Psoas muscle (tissue), 8 donors: Measurements from ENCODE around the gene ZNF695. TPM values are rescaled to one million over a fixed set of nuclear protein-coding genes. Genes with fewer than 3 reads are reported as not detected.
"Not testable (repeated sequence)": the region's sequence is repeated elsewhere in the genome, so short reads cannot be mapped to it uniquely, and the experiment has no call there.

Source experiments
- ATAC-seq, 4 donors: fragments of 200-7000 bp; cut with Tn5 transposase; one replicate each; pipeline ENCODE4 v1.9.1; 2020; ENCODE audit warnings: moderate library complexity in 3 of 4, mild to moderate bottlenecking in 2 of 4
- DNase-seq, 2 donors: peaks; one replicate each; pipeline ENCODE4 v3.0.0-alpha.2; 2020
- H3K27ac ChIP-seq: fragments of 200-600 bp; one replicate; pipeline ENCODE4 v1.8.0; 2022
- H3K27me3 ChIP-seq, 3 donors: fragments of 200-600 bp in 1 of 3; one replicate each; pipeline versions ENCODE4 v1.6.1 to v1.8.0; 2013 to 2022; ENCODE audit warnings: low read length in 2 of 3, mild to moderate bottlenecking in 2 of 3, moderate library complexity in 1 of 3; ENCODE audit not compliant: insufficient read depth in 3 of 3
- H3K36me3 ChIP-seq, 2 donors: fragments of 200-600 bp in 1 of 2; one replicate each; pipeline versions ENCODE4 v1.6.1 to v1.8.0; 2013 to 2022; ENCODE audit warnings: low read depth in 1 of 2, mild to moderate bottlenecking in 1 of 2, moderate library complexity in 1 of 2; ENCODE audit not compliant: insufficient read depth in 1 of 2
- H3K4me1 ChIP-seq: fragments of 200-600 bp; one replicate; pipeline ENCODE4 v1.8.0; 2022
- H3K4me3 ChIP-seq: fragments of 200-600 bp; one replicate; pipeline ENCODE4 v1.8.0; 2022; ENCODE audit warnings: mild to moderate bottlenecking
- H3K9me3 ChIP-seq: fragments of 200-600 bp; one replicate; pipeline ENCODE4 v1.8.0; 2022
- WGBS, 3 donors: extraction: QIAGEN DNeasy Blood & Tissue Kit; methylation state at CpG; one replicate each; pipeline versions ENCODE4 v1.1.6 to v1.1.7; 2013; 5-methylcytosine and 5-hydroxymethylcytosine counted together
- intact Hi-C, 2 donors: fragments of 100-400 bp; cut with DNase I; formaldehyde crosslinking; loops; one replicate each; pipeline versions ENCODE4 v1.11.0 to v1.14.2; 2022
- polyA plus RNA-seq, 3 donors: library from polyadenylated mRNA; stranded (reverse); fragments of 200-250 nt; gene quantifications; one replicate each; pipeline ENCODE4 v1.2.3, GENCODE V29; 2013
- total RNA-seq, 4 donors: library from RNA; stranded (reverse); fragmentation: NEBNext Ultra II Directional in 2 of 4; extraction: Animal tissue kit (Norgen Biotek cat#: 25700) in 2 of 4; gene quantifications; one replicate each; pipeline versions ENCODE4 v1.2.1 to v1.2.4, GENCODE V29; 2021 to 2023
- TF ChIP-seq, protein P1 (sequence below): fragments of 200-600 bp; IDR thresholded peaks from one replicate; pipeline ENCODE4 v1.8.0; 2022; ENCODE audit warnings: antibody characterized with exemption
- donor health status: healthy with polysubstance abuse.
- donor health status: DM: no; HTN: no; CAD: no; lungs with moderate emphysema.
- donor health status: Bipolar disorder and iron deficiency.
- donor health status: healthy.
- donor health status: DM: yes; HTN: yes; CAD: no.
- donor health status: DM: no; HTN: no; CAD: no.
- donor health status: DM: no; HTN: no; CAD: no.
- donor health status: DM: yes; HTN: yes; CAD: no.

The ZNF695 gene
- total and polyA plus RNA-seq, 7 donors = 0.03 TPM; not detected in 6

GRCh38 chr1:247013391-247013790 lies 5.5 kb upstream of the ZNF695 start:
- TF ChIP-seq, protein P1, sequence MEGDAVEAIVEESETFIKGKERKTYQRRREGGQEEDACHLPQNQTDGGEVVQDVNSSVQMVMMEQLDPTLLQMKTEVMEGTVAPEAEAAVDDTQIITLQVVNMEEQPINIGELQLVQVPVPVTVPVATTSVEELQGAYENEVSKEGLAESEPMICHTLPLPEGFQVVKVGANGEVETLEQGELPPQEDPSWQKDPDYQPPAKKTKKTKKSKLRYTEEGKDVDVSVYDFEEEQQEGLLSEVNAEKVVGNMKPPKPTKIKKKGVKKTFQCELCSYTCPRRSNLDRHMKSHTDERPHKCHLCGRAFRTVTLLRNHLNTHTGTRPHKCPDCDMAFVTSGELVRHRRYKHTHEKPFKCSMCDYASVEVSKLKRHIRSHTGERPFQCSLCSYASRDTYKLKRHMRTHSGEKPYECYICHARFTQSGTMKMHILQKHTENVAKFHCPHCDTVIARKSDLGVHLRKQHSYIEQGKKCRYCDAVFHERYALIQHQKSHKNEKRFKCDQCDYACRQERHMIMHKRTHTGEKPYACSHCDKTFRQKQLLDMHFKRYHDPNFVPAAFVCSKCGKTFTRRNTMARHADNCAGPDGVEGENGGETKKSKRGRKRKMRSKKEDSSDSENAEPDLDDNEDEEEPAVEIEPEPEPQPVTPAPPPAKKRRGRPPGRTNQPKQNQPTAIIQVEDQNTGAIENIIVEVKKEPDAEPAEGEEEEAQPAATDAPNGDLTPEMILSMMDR = no peak
- no peak overlapping the region for H3K27ac ChIP-seq
- ATAC-seq = no peak
- no peak overlapping the region for H3K4me3 ChIP-seq
- WGBS, 3 donors = 86 to 90% (median 89%) methylated on average over 6 of the region's 6 CpGs
- H3K9me3 ChIP-seq = peaks cover 13% of the 10 kb centered on the region
- no peaks in the 10 kb centered on the region for H3K4me1 ChIP-seq
- peaks cover 0 to 2% (median 0%) of the 10 kb centered on the region in 3 donors for H3K27me3 ChIP-seq
- H3K36me3 ChIP-seq = no peaks in the 10 kb centered on the region
- no peak for DNase-seq
- intact Hi-C loops = no loop called here

- no peak for DNase-seq
- intact Hi-C loops = no loop called here
- H3K36me3 ChIP-seq = no peaks in the 10 kb centered on the region
- H3K27me3 ChIP-seq = peaks cover 0 to 35% (median 12%) of the 10 kb centered on the region in 3 donors
- peaks cover 12% of the 10 kb centered on the region for H3K9me3 ChIP-seq
- no peak overlapping the region for H3K4me3 ChIP-seq
- 83 to 85% (median 84%) methylated on average over 13 of the region's 13 CpGs for WGBS, 3 donors
- H3K27ac ChIP-seq = no peak overlapping the region
- TF ChIP-seq, protein P1 = no peak
- ATAC-seq = no peak
- no peaks in the 10 kb centered on the region for H3K4me1 ChIP-seq
Observed at GRCh38 chr1:247008406-247008799, 546 bp upstream of the ZNF695 start.

DNA sequence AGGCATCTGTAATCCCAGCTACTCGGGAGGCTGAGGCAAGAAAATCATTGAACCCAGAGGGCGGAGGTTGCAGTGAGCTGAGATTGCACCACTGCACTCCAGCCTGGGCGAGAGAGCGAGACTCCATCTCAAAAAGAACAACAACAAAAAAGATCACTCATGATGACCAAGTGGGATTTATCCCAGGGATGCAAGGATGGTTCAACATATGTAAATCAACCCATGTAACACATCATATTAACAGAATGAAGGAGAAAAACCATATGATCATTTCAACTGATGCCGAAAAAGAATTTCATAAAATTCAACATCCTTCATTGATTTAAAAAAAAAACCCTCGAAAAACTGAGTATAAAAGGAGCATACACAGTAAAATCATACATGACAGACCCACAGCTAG lies 3.8 kb downstream of the ZNF695 start:
- Histone ChIP-seq H3K9me3 (peaks cover 11% of the 10 kb centered on the region), H3K27me3 (peaks cover 0 to 37% (median 12%) of the 10 kb centered on the region in 3 donors)
- 97 to 98% (median 97%) methylated on average over 6 of the region's 6 CpGs for WGBS, 3 donors
- H3K27ac ChIP-seq, H3K36me3 ChIP-seq, H3K4me3 ChIP-seq, ATAC-seq, DNase-seq, H3K4me1 ChIP-seq, intact Hi-C loops: not testable (repeated sequence)

- Histone ChIP-seq H3K27ac (no peak overlapping the region), H3K36me3 (no peaks in the 10 kb centered on the region), H3K27me3 (no peaks in the 10 kb centered on the region), H3K9me3 (peaks cover 65% of the 10 kb centered on the region), H3K4me1 (no peaks in the 10 kb centered on the region), H3K4me3 (no peak overlapping the region)
- no peak for DNase-seq
- WGBS, 3 donors = 91 to 96% (median 96%) methylated on average over 2 of the region's 2 CpGs
- TF ChIP-seq, protein P1 = no peak
- no peak for ATAC-seq
- intact Hi-C loops = no loop called here
Observed at GRCh38 chr1:246989901-246990300, 18.0 kb downstream of the ZNF695 start.

- Histone ChIP-seq H3K27me3 (no peaks in the 10 kb centered on the region), H3K27ac (no peak overlapping the region), H3K4me1 (no peaks in the 10 kb centered on the region), H3K4me3 (no peak overlapping the region), H3K9me3 (peaks cover 74% of the 10 kb centered on the region), H3K36me3 (no peaks in the 10 kb centered on the region)
- TF ChIP-seq, protein P1 = no peak
- intact Hi-C loops = no loop called here
- ATAC-seq = no peak
- WGBS, 3 donors = 99 to 100% (median 99%) methylated on average over 4 of the region's 4 CpGs
- no peak for DNase-seq
Observed at GRCh38 chr1:246988316-246988715, 19.5 kb downstream of the ZNF695 start.
